ENCODE results near the gene ZNF319. TPM values are rescaled to one million over a fixed set of nuclear protein-coding genes. Genes with fewer than 3 reads are reported as not detected.

The ZNF319 gene
- polyA plus RNA-seq, 1 donor from 2014 or later: 7.0 TPM

GRCh38 chr16:58027916-58028455 lies 27.5 kb upstream of the ZNF319 start:
- Histone ChIP-seq H3K9me3 (ENCODE audit: low read length) (no peaks in the 10 kb centered on the region), H2AFZ (ENCODE audit: low read depth, low read length) (no peak overlapping the region), H3K27me3 (ENCODE audit: insufficient read depth, low read depth, low read length) (no peaks in the 10 kb centered on the region), H3K27ac (ENCODE audit: low read length) (no peak overlapping the region), H4K20me1 (ENCODE audit: insufficient read depth) (peaks cover 7% of the 10 kb centered on the region), H3K79me2 (replicated peaks; ENCODE audit: insufficient read depth, low read length) (peaks cover 8% of the 10 kb centered on the region), H3F3A (ENCODE audit: insufficient read depth, low read length, poor library complexity, severe bottlenecking) (no peaks in the 10 kb centered on the region), H3K4me3 (ENCODE audit: low read length) (peak overlapping the region; percentile 96), H3K36me3 (ENCODE audit: insufficient read depth, low read length) (no peaks in the 10 kb centered on the region), H3K9ac (ENCODE audit: low read length) (no peak overlapping the region), H3K4me2 (ENCODE audit: low read length) (no peak overlapping the region), H3K9me2 (ENCODE audit: insufficient read depth, low read length) (no peaks in the 10 kb centered on the region)
- TF ChIP-seq TAF1 (IDR thresholded peaks at IDR 0.05; ENCODE audit: low read depth) (no peak), MXI1 (conservative IDR thresholded peaks at IDR 0.05; ENCODE audit: poor library complexity, severe bottlenecking) (no peak), SMC3 (conservative IDR thresholded peaks at IDR 0.05; ENCODE audit: poor library complexity) (no peak), RAD21 (conservative IDR thresholded peaks at IDR 0.05) (no peak), EZH2 (IDR thresholded peaks at IDR 0.05; ENCODE audit: borderline replicate concordance, insufficient read depth, low read length, poor library complexity, severe bottlenecking) (no peak)

DNA sequence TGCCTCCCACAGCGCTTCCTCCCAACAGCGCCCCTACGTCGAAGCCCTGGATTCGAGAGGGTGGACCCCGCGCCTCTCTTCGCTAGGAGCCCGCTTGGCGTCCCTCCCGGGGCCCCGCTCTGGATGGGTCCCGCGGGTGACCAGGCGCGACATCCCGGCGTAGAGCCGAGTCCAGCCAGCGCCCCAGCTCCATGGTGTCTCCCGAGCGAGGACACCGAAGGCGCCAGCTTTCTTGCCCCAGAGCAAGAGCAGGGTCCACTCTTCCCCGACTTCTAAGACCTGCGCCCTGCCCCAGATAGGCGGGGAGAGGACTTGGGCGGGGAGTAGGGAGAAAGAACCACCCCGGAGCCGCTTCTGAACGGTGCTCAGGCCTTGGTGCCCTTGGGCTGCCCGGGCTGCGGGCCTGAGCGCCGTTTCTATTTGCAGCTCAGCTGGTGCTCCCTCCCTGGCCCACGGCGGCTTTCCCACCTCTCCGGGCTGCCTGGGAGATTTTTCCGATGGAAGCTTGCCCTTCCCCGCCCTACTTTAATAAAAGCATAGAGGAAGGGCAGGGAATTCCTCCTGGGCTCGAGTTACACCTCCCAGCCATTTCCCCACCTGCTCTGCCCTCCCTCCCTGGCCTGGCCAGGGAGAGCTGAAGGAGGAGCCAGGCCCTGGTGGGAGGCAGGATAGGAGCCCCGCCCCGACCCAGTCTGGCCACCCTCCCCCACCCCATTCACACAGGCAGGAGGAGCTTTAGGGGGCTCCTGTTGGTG lies 26.9 kb upstream of the ZNF319 start:
- Histone ChIP-seq H3K27me3 (ENCODE audit: insufficient read depth, low read depth, low read length) (no peaks in the 10 kb centered on the region), H3K4me2 (ENCODE audit: low read length) (peak overlapping the region; percentile 80), H3F3A (ENCODE audit: insufficient read depth, low read length, poor library complexity, severe bottlenecking) (no peaks in the 10 kb centered on the region), H2AFZ (ENCODE audit: low read depth, low read length) (peak overlapping the region; percentile 21), H3K36me3 (ENCODE audit: insufficient read depth, low read length) (no peaks in the 10 kb centered on the region), H3K79me2 (replicated peaks; ENCODE audit: insufficient read depth, low read length) (peaks cover 8% of the 10 kb centered on the region), H3K9me3 (ENCODE audit: low read length) (no peaks in the 10 kb centered on the region), H3K4me3 (ENCODE audit: low read length) (peak overlapping the region; percentile 96), H3K27ac (ENCODE audit: low read length) (no peak overlapping the region), H4K20me1 (ENCODE audit: insufficient read depth) (peaks cover 7% of the 10 kb centered on the region), H3K9ac (ENCODE audit: low read length) (peak overlapping the region; percentile 75), H3K9me2 (ENCODE audit: insufficient read depth, low read length) (no peaks in the 10 kb centered on the region)
- TF ChIP-seq POLR2AphosphoS5 (IDR thresholded peaks at IDR 0.05) (no peak), RAD21 (conservative IDR thresholded peaks at IDR 0.05) (no peak), MXI1 (conservative IDR thresholded peaks at IDR 0.05; ENCODE audit: poor library complexity, severe bottlenecking) (no peak), REST (IDR thresholded peaks at IDR 0.05; ENCODE audit: borderline replicate concordance) (no peak)

DNA sequence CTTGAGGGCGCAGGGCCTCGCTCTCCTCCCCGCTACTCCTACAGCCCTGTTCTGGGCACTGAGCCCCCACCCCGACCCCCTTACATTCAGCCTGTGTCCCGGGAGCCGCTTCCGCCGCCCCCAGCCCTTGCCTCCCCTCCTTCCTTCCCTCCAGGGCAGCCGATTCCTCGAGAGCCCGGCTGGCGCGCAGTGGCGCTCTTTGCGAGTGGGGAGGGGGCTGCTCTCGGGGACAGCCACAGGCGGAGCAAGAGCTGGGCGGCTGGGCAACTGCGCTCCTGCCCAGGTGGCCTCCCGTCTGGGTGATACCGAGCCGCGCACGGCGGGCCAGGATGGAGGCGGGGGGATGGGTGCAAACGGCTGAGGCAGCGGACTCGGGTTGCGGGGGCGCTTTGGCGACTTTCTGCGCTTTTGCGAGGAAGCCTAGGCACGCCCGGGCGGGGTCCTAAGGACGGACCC lies 26.3 kb upstream of the ZNF319 start:
- no peak overlapping the region for H3K27ac ChIP-seq (ENCODE audit: low read length)
- H3K9me3 ChIP-seq (ENCODE audit: low read length): no peaks in the 10 kb centered on the region

More for the DNA sequence above, 26.3 kb upstream of the ZNF319 start:
- Histone ChIP-seq H3K79me2 (replicated peaks; ENCODE audit: insufficient read depth, low read length) (peaks cover 8% of the 10 kb centered on the region), H4K20me1 (ENCODE audit: insufficient read depth) (peaks cover 7% of the 10 kb centered on the region), H2AFZ (ENCODE audit: low read depth, low read length) (peak overlapping the region; percentile 21), H3K27me3 (ENCODE audit: insufficient read depth, low read depth, low read length) (no peaks in the 10 kb centered on the region), H3K36me3 (ENCODE audit: insufficient read depth, low read length) (no peaks in the 10 kb centered on the region), H3K4me2 (ENCODE audit: low read length) (peak overlapping the region; percentile 80), H3F3A (ENCODE audit: insufficient read depth, low read length, poor library complexity, severe bottlenecking) (no peaks in the 10 kb centered on the region), H3K9me2 (ENCODE audit: insufficient read depth, low read length) (no peaks in the 10 kb centered on the region), H3K4me3 (ENCODE audit: low read length) (peak overlapping the region; percentile 96), H3K9ac (ENCODE audit: low read length) (peak overlapping the region; percentile 75)
- TF ChIP-seq POLR2AphosphoS5 (IDR thresholded peaks at IDR 0.05): no peak
- TF ChIP-seq MXI1 (conservative IDR thresholded peaks at IDR 0.05; ENCODE audit: poor library complexity, severe bottlenecking): no peak
- TF ChIP-seq CTCF (IDR thresholded peaks at IDR 0.05; ENCODE audit: poor library complexity, severe bottlenecking): peak; percentile 53
- TF ChIP-seq TAF1 (IDR thresholded peaks at IDR 0.05; ENCODE audit: low read depth): no peak

Data from neural cell (in vitro differentiated cells).